Measurements from ENCODE around the gene OBI1. TPM values are rescaled to one million over a fixed set of nuclear protein-coding genes. Genes with fewer than 3 reads are reported as not detected.

The OBI1 gene
- total RNA-seq, 1 donor from 2014 or later, result 26.1 TPM

DNA sequence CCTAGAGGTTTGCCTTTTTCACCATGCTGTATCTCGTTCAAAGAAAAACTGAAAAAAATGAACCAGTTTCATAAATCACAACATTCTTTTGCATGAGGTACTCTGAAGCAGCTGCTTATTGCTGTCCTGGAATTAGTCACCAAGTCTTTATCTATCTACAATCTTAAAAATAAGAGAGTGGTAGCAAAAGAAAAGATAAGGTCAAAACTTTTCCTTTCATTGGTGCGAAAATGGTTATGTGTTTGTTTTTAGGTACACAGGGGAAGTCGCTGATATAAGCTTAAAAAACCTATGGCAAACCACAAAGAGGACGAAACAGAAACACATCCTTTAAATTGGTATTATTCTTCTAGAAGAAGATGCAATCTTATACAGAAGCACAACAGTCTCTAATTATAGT lies 20.7 kb downstream of the OBI1 start:
- no peaks in the 10 kb centered on the region for H3K9me3 Mint-ChIP-seq
- H3K27ac Mint-ChIP-seq (ENCODE audit: unreplicated experiment), result no peak overlapping the region
- H3K4me3 Mint-ChIP-seq, result no peak overlapping the region
- TF ChIP-seq CTCF (conservative IDR thresholded peaks at IDR 0.05), result no peak
- H3K36me3 Mint-ChIP-seq (ENCODE audit: low read depth), result peaks cover 15% of the 10 kb centered on the region
- no peaks in the 10 kb centered on the region for H3K27me3 Mint-ChIP-seq (ENCODE audit: low read depth)
- DNase-seq (ENCODE audit: low read depth, low spot score), result no peak
- no peaks in the 10 kb centered on the region for H3K4me1 Mint-ChIP-seq

GRCh38 chr13:78636495-78636894 lies 22.5 kb downstream of the OBI1 start:
- no peak overlapping the region for H3K4me3 Mint-ChIP-seq
- peaks cover under 1% of the 10 kb centered on the region for H3K4me1 Mint-ChIP-seq
- H3K36me3 Mint-ChIP-seq (ENCODE audit: low read depth), result peaks cover 26% of the 10 kb centered on the region
- TF ChIP-seq CTCF (conservative IDR thresholded peaks at IDR 0.05), result no peak
- H3K27ac Mint-ChIP-seq (ENCODE audit: unreplicated experiment), result no peak overlapping the region
- H3K27me3 Mint-ChIP-seq (ENCODE audit: low read depth), result no peaks in the 10 kb centered on the region
- H3K9me3 Mint-ChIP-seq, result no peaks in the 10 kb centered on the region
- DNase-seq (ENCODE audit: low read depth, low spot score), result no peak

- no peak overlapping the region for H3K4me3 Mint-ChIP-seq
- no peak overlapping the region for H3K27ac Mint-ChIP-seq (ENCODE audit: unreplicated experiment)
- H3K9me3 Mint-ChIP-seq, result no peaks in the 10 kb centered on the region
- H3K36me3 Mint-ChIP-seq (ENCODE audit: low read depth), result peaks cover 31% of the 10 kb centered on the region
- peaks cover 15% of the 10 kb centered on the region for H3K4me1 Mint-ChIP-seq
- no peak for TF ChIP-seq CTCF (conservative IDR thresholded peaks at IDR 0.05)
- DNase-seq (ENCODE audit: low read depth, low spot score), result no peak
- H3K27me3 Mint-ChIP-seq (ENCODE audit: low read depth), result no peaks in the 10 kb centered on the region
These were observed 26.0 kb downstream of the OBI1 start for GRCh38 chr13:78632996-78633395.

GRCh38 chr13:78631077-78631476 lies 27.9 kb downstream of the OBI1 start:
- H3K4me3 Mint-ChIP-seq, result no peak overlapping the region
- TF ChIP-seq CTCF (conservative IDR thresholded peaks at IDR 0.05), result no peak
- no peak overlapping the region for H3K27ac Mint-ChIP-seq (ENCODE audit: unreplicated experiment)
- H3K36me3 Mint-ChIP-seq (ENCODE audit: low read depth), result peaks cover 42% of the 10 kb centered on the region
- H3K4me1 Mint-ChIP-seq, result peaks cover 15% of the 10 kb centered on the region
- DNase-seq (ENCODE audit: low read depth, low spot score), result no peak
- H3K9me3 Mint-ChIP-seq, result no peaks in the 10 kb centered on the region
- H3K27me3 Mint-ChIP-seq (ENCODE audit: low read depth), result no peaks in the 10 kb centered on the region

- no peak for TF ChIP-seq CTCF (conservative IDR thresholded peaks at IDR 0.05)
- peaks cover 45% of the 10 kb centered on the region for H3K36me3 Mint-ChIP-seq (ENCODE audit: low read depth)
- H3K9me3 Mint-ChIP-seq, result no peaks in the 10 kb centered on the region
- no peaks in the 10 kb centered on the region for H3K27me3 Mint-ChIP-seq (ENCODE audit: low read depth)
- H3K4me1 Mint-ChIP-seq, result peaks cover 18% of the 10 kb centered on the region
- DNase-seq (ENCODE audit: low read depth, low spot score), result no peak
- no peak overlapping the region for H3K27ac Mint-ChIP-seq (ENCODE audit: unreplicated experiment)
- H3K4me3 Mint-ChIP-seq, result no peak overlapping the region
These were observed 28.4 kb downstream of the OBI1 start for GRCh38 chr13:78630511-78630910.

DNA sequence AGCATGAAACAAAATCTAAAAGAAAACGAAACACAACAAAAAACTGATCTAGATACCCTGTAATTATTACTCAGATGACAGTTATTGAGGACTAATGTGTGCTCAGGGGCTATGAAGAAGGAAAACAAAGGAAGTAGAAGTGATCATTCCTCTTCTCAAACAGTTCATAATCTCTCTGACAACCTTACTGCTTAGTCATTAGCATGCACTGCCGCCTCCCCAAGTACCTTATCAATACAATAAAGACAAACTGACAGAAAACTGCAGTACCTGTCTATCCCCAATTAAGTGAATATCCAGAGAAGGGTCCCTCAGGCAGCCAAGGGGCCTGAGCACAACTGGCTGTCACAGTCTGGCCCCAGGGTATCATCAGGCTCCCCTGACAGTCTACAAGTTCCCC lies 33.6 kb downstream of the OBI1 start:
- no peaks in the 10 kb centered on the region for H3K27me3 Mint-ChIP-seq (ENCODE audit: low read depth)
- H3K36me3 Mint-ChIP-seq (ENCODE audit: low read depth), result peaks cover 29% of the 10 kb centered on the region
- H3K4me3 Mint-ChIP-seq, result no peak overlapping the region
- DNase-seq (ENCODE audit: low read depth, low spot score), result no peak
- H3K4me1 Mint-ChIP-seq, result peaks cover 12% of the 10 kb centered on the region
- H3K9me3 Mint-ChIP-seq, result no peaks in the 10 kb centered on the region
- TF ChIP-seq CTCF (conservative IDR thresholded peaks at IDR 0.05), result no peak
- H3K27ac Mint-ChIP-seq (ENCODE audit: unreplicated experiment), result no peak overlapping the region

All from neural crest cell (in vitro differentiated cells).